ENCODE data around the gene C17orf107.
"Not testable (repeated sequence)": the region's sequence is repeated elsewhere in the genome, so short reads cannot be mapped to it uniquely, and the experiment has no call there.

C17orf107 gene

DNA sequence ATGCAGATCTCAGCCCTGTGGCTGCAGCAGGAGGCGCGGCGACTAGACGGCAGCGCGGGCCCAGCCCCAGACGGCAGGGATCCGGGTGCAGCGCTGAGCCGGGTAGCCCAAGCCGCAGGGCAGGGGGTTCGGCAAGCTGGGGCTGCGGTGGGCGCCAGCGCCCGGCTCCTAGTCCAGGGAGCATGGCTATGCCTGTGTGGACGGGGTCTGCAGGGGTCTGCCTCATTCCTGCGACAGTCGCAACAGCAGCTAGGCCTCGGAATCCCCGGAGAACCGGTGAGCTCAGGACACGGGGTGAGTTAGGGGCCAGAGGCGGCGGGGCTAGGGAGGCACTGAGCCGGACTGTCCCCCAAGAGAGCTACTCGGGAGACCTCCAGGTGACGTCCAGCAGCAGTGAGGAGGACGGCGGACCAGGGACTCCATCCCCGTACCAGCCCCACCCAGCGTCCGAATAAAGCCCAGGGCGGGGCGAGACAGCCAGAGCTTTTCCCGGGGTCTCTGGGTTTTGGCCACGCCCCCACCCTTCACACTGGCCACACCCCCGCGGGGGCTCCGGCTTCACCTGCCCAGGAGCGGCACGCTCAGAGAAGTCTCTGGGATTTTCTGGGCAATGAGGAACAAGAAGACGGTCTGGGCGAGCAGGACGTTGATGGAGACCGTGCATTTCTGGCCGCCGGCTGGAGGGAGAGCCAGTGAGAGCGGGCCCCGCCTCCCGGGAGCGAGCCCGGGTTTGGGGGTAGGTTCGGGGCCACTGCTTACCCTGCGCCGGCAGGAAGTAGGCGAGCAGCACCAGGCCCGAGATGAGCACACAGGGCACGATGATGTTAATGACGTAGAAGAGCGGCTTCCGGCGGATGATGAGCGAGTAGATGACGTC lies 1.1 kb downstream of the C17orf107 start:
- no peak for DNase-seq (ENCODE audit: low read depth in 2 of 2)

DNA sequence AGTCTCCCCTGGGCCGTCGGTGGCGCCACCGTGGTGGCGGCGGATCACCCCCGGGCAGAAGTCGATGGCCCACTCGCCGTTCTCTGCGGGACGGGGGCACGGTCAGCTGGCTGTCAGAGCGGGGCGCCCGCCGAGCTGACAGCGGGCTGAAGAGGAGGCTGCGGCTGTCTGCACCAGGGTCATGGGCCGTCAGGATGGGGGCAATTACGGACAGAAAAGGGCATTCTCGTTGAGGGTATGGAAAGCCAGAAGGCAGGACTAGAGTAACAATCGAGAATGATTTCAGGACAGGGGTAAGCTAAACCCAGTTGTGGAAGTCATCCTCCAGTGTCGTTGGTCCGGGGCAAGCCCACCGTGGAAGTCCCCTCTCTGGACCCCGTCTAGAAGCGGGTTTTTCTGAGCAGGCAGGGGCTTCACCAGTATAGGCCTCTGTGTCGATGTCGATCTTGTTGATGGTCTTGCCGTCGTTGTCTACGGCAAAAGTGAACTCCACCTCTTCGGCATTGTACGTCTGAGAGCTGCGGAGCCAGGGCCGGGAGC lies 1.8 kb downstream of the C17orf107 start:
- no peak for DNase-seq (ENCODE audit: low read depth in 2 of 2)

DNA sequence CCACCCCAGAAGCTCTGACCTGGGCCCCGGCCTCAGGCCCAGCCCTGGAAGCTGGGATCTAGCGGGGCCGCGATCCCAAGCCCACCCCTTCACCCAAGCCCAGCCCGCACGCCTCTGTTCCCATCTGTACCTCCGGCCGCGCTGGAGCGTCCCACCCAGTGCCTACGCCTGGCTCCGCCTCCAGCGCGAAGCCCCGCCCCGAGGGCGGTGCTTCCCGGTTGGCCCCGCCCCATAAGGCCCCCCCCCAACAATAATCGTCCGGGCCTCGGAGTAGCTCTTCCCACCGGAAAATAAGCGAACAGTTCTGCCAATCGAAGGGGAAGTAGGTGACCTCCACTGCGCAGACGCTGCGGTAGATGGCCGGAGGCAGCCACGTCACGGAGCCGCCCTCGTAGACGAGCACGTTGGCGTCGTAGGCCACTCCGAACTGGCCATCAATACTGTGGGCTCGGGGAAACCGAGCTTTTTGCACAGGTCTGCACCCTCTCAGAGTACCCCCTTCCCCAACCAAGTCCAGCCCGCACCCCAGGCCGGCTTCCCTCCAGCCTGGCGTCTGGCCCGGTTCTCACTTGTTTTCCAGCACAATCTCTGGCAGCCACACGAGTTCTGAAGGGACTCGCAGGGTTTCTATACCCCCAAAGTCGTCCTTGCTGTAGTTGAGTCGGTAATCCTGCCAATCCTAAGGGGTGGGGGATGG lies 2.5 kb downstream of the C17orf107 start:
- no peak for DNase-seq (ENCODE audit: low read depth in 2 of 2)

DNA sequence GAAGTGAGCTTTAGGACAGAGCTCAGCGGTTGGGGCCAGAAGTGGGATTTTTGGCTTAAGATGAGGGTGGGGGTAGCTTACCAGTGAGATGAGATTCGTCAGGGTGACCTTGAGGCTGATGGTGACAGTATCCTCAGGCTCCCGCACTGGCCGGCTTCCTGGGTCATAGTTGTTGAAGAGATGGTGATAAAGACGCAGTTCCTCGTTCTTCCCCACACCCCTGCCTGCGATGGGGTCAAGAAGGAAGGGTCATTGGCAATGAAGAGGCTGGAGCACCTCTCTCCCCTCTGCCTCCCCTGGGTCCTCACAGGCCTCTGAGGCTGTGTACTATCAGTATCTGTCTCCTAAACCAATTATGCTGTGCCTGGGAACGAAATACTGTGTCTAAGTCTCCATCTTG lies 3.2 kb downstream of the C17orf107 start:
- DNase-seq (ENCODE audit: low read depth in 2 of 2) = no peak

DNA sequence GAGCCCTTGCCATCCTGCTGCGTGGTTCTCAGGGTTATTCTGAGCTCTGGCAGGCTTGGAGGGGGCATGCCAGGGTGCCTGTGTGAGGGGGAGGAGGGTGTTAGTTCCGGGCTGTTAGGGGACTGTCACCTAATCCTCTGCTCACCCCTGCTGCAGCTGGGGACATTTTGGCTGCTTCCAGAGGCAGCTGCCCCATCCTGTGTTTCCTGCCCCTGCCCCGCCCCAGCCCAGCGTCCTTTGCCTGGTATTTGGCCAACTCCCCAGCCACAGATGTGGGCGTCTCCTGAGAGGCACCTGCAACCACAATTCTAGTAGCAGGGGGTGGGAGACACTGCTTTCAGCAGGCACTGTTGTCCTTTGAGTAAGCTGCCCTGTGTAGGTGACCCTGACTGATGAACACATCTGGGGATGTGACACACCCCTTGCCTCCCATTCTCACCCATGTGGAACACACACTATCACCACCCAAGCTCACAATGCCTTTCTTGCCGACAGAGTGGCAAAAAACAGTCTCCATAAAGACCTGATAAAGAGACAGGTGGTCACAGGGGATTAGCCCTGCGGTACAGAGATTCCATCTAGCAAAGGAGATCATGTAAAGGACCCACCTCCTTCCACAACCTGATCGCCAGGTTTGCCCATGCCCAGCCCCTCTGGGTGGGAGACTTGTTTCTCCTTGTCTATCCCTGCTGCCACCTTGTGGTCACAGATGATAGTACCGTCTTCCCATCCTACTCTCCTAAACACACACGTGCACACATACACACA lies 3.9 kb downstream of the C17orf107 start, which contains the start of gene CHRNE:
CHRNE (minus strand) TSS at position 48 of the 768 bp plus-strand sequence; CDS start at position 13, 35 bp downstream.
- peak; percentile 62 to 74 for DNase-seq (ENCODE audit: low read depth in 2 of 2)

DNA sequence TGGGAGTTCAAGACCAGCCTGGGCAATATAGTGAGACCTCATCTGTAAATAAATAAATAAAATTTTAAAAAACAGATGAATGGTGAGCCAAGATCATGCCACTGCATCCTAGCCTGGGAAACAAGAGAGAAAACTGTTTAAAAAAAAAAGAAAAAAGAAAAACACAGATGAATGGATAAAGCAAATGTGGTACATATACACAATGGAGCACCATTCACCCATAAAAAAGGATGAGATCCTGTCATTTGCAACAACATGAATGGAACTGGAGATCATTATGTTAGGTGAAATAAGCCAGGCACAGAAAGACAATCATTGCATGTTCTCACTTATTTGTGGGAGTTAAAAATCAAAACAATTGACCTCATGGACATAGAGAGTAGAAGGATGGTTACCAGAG lies 7.3 kb downstream of the C17orf107 start:
- DNase-seq (ENCODE audit: low read depth in 2 of 2) = not testable (repeated sequence)

DNA sequence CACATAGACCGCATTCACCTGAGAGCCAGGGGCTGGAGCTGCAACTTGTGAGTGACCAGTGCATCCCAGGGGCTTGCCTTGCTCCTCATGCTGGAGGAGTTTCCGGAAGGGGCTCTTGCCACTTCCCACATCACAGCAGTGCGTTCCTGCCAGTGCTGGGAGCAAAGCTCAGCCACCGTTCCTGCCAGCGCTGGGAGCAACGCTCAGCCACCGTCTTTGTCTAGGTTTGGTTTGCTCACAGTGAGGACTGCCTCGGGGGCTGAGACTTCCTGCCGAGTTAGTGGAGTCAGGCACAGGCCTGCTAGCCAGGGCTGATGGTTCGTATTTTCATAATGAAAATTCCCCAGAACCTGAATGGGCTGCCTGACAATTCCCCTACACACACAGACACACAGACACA lies 9.0 kb downstream of the C17orf107 start:
- no peak for DNase-seq (ENCODE audit: low read depth in 2 of 2)

DNA sequence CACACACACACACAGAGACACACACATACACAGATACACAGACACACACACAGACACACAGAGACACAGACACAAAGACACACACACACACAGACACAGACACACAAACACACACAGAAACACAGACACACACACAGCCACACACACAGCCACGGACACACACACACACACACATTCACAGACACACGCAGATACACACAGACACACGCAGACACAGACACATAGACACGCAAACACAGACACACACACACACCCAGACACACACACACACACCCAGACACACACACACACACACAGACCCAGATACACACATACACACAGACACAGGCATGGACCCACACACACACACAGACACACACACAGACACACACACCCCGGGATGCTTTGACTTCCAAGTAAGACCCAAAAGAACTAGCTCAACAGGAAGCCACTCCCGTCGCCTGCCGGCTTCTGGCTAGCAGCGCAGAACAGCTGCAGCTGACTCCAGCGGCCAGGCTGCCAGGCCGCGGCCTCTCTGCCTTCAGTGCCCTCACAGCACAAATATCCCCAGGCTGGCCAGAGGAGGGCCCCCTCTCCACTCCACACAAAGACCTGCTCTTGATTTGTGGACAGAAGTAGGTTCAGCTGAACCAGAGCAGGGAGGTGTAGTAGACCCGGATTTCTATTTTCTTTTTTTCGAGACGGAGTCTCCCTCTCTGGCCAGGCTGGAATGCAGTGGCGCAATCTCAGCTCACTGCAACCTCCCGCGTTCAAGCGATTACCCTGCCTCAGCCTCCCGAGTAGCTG lies 9.6 kb downstream of the C17orf107 start:
- DNase-seq (ENCODE audit: low read depth in 2 of 2) = peak; percentile 40 to 56

DNA sequence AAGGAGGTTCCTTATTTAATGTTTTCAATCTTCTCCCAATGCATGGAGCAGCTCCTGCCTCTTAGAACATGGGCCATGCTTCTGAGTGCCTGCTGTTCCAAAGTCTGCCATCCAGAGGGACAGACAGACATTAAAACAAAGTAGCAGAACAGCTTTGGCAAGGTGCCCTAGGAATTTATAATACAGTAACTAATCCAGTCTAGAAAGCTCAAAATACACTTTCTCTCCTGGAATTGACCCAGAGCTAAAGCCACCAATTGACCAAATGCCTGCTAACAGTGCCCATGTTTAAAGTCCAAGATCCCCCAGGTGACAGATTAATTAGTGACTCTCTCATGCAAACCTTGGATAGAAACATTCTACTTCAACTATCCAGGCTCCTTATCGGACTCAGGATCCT lies 14.7 kb downstream of the C17orf107 start:
- DNase-seq (ENCODE audit: low read depth in 2 of 2) = no peak

DNA sequence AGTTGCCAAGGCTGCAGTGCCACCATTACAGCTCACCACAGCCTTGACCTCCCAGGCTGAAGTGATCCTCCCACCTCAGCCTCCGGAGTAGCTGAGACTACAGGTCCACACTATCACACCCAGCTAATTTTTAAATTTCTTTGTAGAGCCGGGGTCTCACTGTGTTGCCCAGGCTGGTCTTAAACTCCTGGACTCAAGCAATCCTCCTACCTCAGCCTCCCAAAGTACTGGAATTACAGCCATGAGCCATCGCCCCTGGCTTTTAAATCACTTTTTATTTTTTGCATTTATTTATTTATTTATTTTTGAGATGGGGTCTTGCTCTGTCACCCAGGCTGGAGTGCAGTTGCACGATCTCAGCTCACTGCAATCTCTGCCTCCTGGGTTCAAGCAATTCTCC lies 15.2 kb downstream of the C17orf107 start:
- not testable (repeated sequence) for DNase-seq (ENCODE audit: low read depth in 2 of 2)

DNA sequence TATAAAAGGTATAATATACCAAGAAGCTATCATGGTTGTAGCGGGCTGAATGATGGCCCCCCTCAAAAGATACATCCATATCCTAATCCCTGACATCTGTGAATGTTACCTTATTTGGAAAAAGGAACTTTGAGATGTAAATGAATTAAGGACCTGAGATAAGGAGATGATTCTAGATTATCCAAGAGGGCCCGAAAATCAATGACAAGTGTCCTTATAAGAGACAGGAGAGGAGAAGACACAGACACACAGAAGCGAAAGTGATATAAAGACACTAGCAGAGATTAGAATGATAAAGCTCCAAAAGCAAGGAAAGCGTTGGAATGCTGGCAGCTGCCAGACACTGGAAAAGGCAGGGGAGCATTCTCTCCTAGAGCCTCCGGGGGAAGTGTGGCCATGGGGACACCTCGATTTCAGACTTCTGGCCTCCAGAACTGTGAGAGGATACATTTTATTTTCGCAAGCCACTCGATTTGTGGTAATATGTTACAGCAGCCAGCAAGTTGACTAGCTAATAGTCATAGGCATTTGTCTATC lies 20.2 kb downstream of the C17orf107 start:
- no peak for DNase-seq (ENCODE audit: low read depth in 2 of 2)

DNA sequence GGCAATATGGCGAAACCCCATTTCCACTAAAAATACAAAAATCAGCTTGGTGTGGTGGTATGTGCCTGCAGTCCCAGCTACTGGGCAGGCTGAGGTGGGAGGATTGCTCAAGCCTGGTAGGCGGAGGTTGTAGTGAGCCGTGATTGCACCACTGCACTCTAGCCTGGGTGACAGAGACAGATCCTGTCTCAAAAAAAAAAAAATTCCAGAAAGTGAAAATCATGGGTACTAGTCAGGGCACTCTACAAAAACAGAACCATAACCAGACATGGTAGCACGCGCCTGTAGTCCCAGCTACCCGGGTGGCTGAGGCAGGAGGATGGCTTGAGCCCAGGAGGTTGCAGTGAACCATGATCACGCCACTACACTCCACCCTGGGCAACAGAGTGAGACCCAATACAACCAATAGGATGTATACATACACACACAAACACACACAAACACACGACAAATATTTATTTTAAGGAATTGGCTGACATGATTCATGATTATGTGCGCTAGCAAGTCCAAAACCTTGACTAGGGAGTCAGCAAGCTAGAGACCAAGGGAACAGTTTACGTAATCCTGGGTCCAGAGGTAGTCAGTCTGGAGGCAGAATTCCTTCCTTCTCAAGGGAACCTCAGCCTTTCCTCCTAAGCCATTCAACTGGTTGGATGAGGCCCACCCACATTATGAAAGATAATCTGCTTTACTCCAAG lies 21.2 kb downstream of the C17orf107 start:
- no peak for DNase-seq (ENCODE audit: low read depth in 2 of 2)

DNA sequence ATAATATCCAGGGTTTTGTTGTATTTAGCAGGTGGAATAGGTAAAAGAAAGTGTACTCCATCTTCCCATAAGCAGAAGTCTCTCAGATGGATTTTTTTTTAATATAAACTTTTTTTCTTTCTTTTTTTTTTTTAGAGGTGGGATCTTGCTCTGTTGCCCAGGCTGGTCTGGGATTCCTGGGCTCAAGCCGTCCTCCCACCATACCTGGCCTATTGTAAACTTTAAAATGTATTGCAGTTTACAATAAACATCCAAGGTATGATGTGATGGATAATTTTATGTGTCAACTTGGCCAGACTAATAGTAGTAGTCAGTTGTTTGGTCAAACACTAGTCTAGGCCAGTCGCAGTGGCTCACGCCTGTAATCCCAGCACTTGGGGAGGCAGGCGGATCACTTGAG lies 22.0 kb downstream of the C17orf107 start:
- DNase-seq (ENCODE audit: low read depth in 2 of 2) = no peak

DNA sequence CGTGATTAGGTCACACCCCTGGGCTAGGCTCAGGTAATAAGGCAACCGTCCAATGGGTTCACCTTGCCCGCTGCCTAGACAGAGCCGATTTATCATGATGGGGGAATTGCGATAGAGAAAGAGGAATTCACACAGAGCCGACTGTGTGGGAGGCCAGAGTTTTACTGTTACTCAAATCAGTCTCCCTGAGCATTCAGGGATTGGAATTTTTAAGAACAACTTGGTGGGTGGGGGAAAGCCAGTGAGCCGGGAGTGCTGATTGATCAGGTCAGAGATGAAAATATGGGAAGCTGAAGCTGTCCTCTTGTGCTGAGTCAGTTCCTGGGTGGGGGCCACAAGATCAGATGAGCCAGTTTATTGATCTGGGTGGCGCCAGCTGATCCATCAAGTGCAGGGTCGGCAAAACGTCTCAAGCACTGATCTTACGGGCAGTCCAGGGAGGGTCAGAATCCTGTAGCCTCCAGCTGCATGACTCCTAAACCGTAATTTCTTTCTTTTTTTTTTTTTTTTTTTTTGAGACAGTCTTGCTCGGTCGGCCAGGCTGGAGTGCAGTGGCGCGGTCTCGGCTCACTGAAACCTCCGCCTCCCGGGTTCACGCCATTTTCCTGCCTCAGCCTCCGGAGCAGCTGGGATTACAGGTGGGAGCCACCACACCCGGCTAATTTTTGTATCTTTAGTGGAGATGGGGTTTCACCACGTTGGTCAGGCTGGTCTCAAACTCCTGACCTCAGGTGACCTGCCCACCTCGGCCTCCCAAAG lies 27.4 kb downstream of the C17orf107 start:
- DNase-seq (ENCODE audit: low read depth in 2 of 2) = not testable (repeated sequence)

DNA sequence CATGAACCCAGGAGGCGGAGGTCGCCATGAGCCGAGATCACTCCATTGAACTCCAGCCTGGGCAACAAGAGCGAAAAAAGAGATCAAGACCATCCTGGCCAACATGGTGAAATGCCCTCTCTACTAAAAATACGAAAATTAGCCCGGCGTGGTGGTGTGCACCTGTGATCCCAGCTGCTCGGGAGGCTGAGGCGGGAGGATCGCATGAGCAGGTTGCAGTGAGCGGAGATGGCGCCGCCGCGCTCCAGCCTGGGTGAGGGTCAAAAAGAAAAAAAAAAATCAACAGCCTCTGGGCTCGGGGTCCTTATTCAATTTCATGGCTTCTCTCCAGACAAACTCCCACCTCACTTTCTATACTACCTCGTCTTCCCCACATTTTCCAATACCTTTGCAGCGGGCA lies 29.5 kb downstream of the C17orf107 start:
- DNase-seq (ENCODE audit: low read depth in 2 of 2) = no peak

DNA sequence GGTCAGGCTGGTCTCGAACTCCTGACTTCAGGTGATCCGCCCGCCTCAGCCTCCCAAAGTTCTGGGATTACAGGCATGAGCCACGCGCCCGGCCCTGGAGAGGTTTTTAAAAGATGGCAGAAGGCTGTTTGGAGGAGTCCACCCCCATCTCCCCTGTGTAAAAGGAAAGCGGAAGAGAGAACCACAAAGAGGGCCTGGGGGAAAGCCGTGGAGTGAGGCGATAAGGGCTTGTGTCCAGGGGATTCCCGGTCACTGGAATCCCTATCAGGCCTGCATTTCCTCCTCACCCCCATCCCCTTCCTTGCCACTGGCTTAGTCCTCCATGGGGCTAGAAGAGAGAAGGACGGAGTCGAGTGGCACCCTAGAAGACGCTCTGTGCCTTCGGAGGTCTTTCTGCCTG lies 32.6 kb downstream of the C17orf107 start, which contains the start of gene GP1BA:
GP1BA (plus strand) TSS at position 315 of the 400 bp plus-strand sequence. CDS start 328 bp downstream, outside the sequence.
- no peak for DNase-seq (ENCODE audit: low read depth in 2 of 2)

DNA sequence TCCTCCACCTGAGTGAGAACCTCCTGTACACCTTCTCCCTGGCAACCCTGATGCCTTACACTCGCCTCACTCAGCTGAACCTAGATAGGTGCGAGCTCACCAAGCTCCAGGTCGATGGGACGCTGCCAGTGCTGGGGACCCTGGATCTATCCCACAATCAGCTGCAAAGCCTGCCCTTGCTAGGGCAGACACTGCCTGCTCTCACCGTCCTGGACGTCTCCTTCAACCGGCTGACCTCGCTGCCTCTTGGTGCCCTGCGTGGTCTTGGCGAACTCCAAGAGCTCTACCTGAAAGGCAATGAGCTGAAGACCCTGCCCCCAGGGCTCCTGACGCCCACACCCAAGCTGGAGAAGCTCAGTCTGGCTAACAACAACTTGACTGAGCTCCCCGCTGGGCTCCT lies 33.4 kb downstream of the C17orf107 start:
- DNase-seq (ENCODE audit: low read depth in 2 of 2) = no peak

DNA sequence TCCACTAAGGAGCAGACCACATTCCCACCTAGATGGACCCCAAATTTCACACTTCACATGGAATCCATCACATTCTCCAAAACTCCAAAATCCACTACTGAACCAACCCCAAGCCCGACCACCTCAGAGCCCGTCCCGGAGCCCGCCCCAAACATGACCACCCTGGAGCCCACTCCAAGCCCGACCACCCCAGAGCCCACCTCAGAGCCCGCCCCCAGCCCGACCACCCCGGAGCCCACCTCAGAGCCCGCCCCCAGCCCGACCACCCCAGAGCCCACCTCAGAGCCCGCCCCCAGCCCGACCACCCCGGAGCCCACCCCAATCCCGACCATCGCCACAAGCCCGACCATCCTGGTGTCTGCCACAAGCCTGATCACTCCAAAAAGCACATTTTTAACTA lies 34.3 kb downstream of the C17orf107 start:
- no peak for DNase-seq (ENCODE audit: low read depth in 2 of 2)

Data from activated CD4-positive, alpha-beta T cell treated with anti-CD3 and anti-CD28 coated beads for 24 hours (primary cell).